Gastroesophageal sphincter (tissue), 4 donors: ENCODE data around the gene AKAP12. TPM values are rescaled to one million over a fixed set of nuclear protein-coding genes. Genes with fewer than 3 reads are reported as not detected.
"Not testable (repeated sequence)": the region's sequence is repeated elsewhere in the genome, so short reads cannot be mapped to it uniquely, and the experiment has no call there.

Experiments used
- ATAC-seq: fragments of 150-250 bp; one replicate; pipeline ENCODE4 v1.9.1; 2016; ENCODE audit warnings: mild to moderate bottlenecking, moderate library complexity
- H3K27ac ChIP-seq, 4 donors: fragments of 200-600 bp; sonication (generic) in 3 of 4; 1 replicate in 3 of 4; 2 replicates in 1 of 4; pipeline ENCODE4 v1.5.1; 2016 to 2019
- H3K27me3 ChIP-seq: fragments of 200-600 bp; sonication (generic); one replicate; pipeline ENCODE4 v1.5.1; 2019
- H3K36me3 ChIP-seq, 2 donors: fragments of 200-600 bp; sonication (generic); one replicate each; pipeline ENCODE4 v1.5.1; 2019; ENCODE audit warnings: control low read depth in 1 of 2
- H3K4me1 ChIP-seq, 3 donors: fragments of 200-600 bp; sonication (generic); 1 replicate in 2 of 3; 2 replicates in 1 of 3; pipeline ENCODE4 v1.5.1; 2016 to 2019; ENCODE audit warnings: control low read depth in 2 of 3
- H3K4me3 ChIP-seq, 2 donors: fragments of 200-600 bp; sonication (generic); one replicate each; pipeline ENCODE4 v1.5.1; 2019; ENCODE audit warnings: mild to moderate bottlenecking in 1 of 2, moderate library complexity in 1 of 2
- H3K9me3 ChIP-seq, 3 donors: fragments of 200-600 bp; sonication (generic); one replicate each; pipeline ENCODE4 v1.5.1; 2017 to 2019; ENCODE audit warnings: control low read depth in 2 of 3
- CTCF ChIP-seq, 4 experiments: fragments of 200-600 bp in 2 of 4; fragments of 450-650 bp in 2 of 4; sonication (generic) in 1 of 4; IDR thresholded peaks; one replicate each; pipeline ENCODE4 v1.5.1; 2017 to 2019; ENCODE audit warnings: antibody characterized with exemption in 4 of 4, mild to moderate bottlenecking in 2 of 4, moderate library complexity in 2 of 4
- EP300 ChIP-seq: sonication (generic); formaldehyde crosslinking; IDR thresholded peaks from one replicate; pipeline ENCODE4 v1.6.1; 2017; ENCODE audit warnings: antibody characterized with exemption, mild to moderate bottlenecking
- POLR2A ChIP-seq, 2 donors: fragments of 450-650 bp; IDR thresholded peaks; one replicate each; pipeline ENCODE4 v1.6.1; 2017; ENCODE audit warnings: antibody characterized with exemption in 2 of 2, mild to moderate bottlenecking in 2 of 2, moderate library complexity in 1 of 2
- POLR2AphosphoS5 ChIP-seq: sonication (generic); formaldehyde crosslinking; IDR thresholded peaks from one replicate; pipeline ENCODE4 v1.6.1; 2017; ENCODE audit warnings: antibody characterized with exemption
- WGBS, 2 donors: methylation state at CpG; one replicate each; pipeline ENCODE4 v1.1.5; 2018; ENCODE audit warnings: low coverage in 1 of 2; 5-methylcytosine and 5-hydroxymethylcytosine counted together
- total RNA-seq, 4 donors: library from RNA; depleted of rRNA; stranded (reverse); fragments of >200 nt; gene quantifications; one replicate each; pipeline ENCODE4 v1.1.0, GENCODE V29; 2016

AKAP12 gene
- total RNA-seq, 4 donors from 2014 or later = 150 to 245 (median 185) TPM

GRCh38 chr6:151351146-151351700 lies 111.5 kb downstream of the AKAP12 start:
- 88 to 100% methylated on average over 4 to 8 of the region's 18 CpGs for WGBS, 2 donors
- no peaks in the 10 kb centered on the region for H3K4me1 ChIP-seq
- no peak overlapping the region for H3K4me3 ChIP-seq
- no peaks in the 10 kb centered on the region for H3K9me3 ChIP-seq
- no peak overlapping the region for H3K27ac ChIP-seq
- H3K36me3 ChIP-seq = peaks cover 0 to 74% of the 10 kb centered on the region in 2 donors
- H3K27me3 ChIP-seq = no peaks in the 10 kb centered on the region
- ATAC-seq = peak; percentile 10
- TF ChIP-seq CTCF (IDR thresholded peaks at IDR 0.05) = no peak

GRCh38 chr6:151351731-151352130 lies 112.0 kb downstream of the AKAP12 start:
- H3K4me3 ChIP-seq = no peak overlapping the region
- H3K27me3 ChIP-seq = no peaks in the 10 kb centered on the region
- H3K9me3 ChIP-seq = no peaks in the 10 kb centered on the region
- TF ChIP-seq POLR2AphosphoS5 = no peak
- TF ChIP-seq CTCF (IDR thresholded peaks at IDR 0.05) = no peak
- TF ChIP-seq EP300 = no peak
- TF ChIP-seq POLR2A (IDR thresholded peaks at IDR 0.05) = no peak
- H3K4me1 ChIP-seq = peaks cover 0 to 3% (median 0%) of the 10 kb centered on the region in 3 donors
- H3K36me3 ChIP-seq = peaks cover 0 to 74% of the 10 kb centered on the region in 2 donors
- ATAC-seq = no peak
- H3K27ac ChIP-seq = no peak overlapping the region
- 82 to 92% methylated on average over 2 to 7 of the region's 7 CpGs for WGBS, 2 donors

GRCh38 chr6:151352410-151353396 lies 112.9 kb downstream of the AKAP12 start:
- Histone ChIP-seq H3K27ac (no peak overlapping the region), H3K4me3 (no peak overlapping the region), H3K9me3 (no peaks in the 10 kb centered on the region), H3K4me1 (peaks cover 0 to 9% (median 0%) of the 10 kb centered on the region in 3 donors), H3K27me3 (no peaks in the 10 kb centered on the region), H3K36me3 (peaks cover 0 to 74% of the 10 kb centered on the region in 2 donors)
- no peak for TF ChIP-seq CTCF (IDR thresholded peaks at IDR 0.05)
- TF ChIP-seq POLR2AphosphoS5 = no peak
- TF ChIP-seq EP300 = no peak
- no peak for TF ChIP-seq POLR2A (IDR thresholded peaks at IDR 0.05)
- no peak for ATAC-seq
- whole genome bisulfite sequencing, 2 donors = 82 to 84% methylated on average over 10 to 18 of the region's 19 CpGs

GRCh38 chr6:151353795-151354194 lies 114.0 kb downstream of the AKAP12 start:
- WGBS, 2 donors = 92 to 94% methylated on average over 8 to 10 of the region's 10 CpGs

GRCh38 chr6:151356983-151357382 lies 117.2 kb downstream of the AKAP12 start:
- H3K4me1 ChIP-seq, ATAC-seq, H3K27me3 ChIP-seq, H3K27ac ChIP-seq, H3K9me3 ChIP-seq, H3K4me3 ChIP-seq: not testable (repeated sequence)
- peaks cover 0 to 58% of the 10 kb centered on the region in 2 donors for H3K36me3 ChIP-seq
- WGBS, 2 donors = 79 to 89% methylated on average over 6 of the region's 6 CpGs

More at GRCh38 chr6:151353795-151354194, 114.0 kb downstream of the AKAP12 start:
- no peak overlapping the region for H3K4me3 ChIP-seq
- ATAC-seq = no peak
- H3K27ac ChIP-seq = no peak overlapping the region
- no peaks in the 10 kb centered on the region for H3K27me3 ChIP-seq
- TF ChIP-seq POLR2AphosphoS5 = no peak
- no peak for TF ChIP-seq EP300
- no peak for TF ChIP-seq POLR2A (IDR thresholded peaks at IDR 0.05)
- no peak for TF ChIP-seq CTCF (IDR thresholded peaks at IDR 0.05)
- H3K36me3 ChIP-seq = peaks cover 0 to 70% of the 10 kb centered on the region in 2 donors
- no peaks in the 10 kb centered on the region for H3K9me3 ChIP-seq
- peaks cover 0 to 9% (median 0%) of the 10 kb centered on the region in 3 donors for H3K4me1 ChIP-seq
